K562 (cell line): ENCODE data around the gene ATP6V0A1. TPM values are rescaled to one million over a fixed set of nuclear protein-coding genes. Genes with fewer than 3 reads are reported as not detected.

Experiments used
- CREB3L1 ChIP-seq: fragments of 450-650 bp; IDR thresholded peaks from 2 replicates; pipeline ENCODE4 v1.6.1; 2014; ENCODE audit warnings: low read depth, mild to moderate bottlenecking, moderate library complexity, borderline replicate concordance
- FOS ChIP-seq: IDR thresholded peaks from 3 replicates; pipeline ENCODE4 v1.6.1; 2011; ENCODE audit not compliant: insufficient read length; ENCODE audit errors: extremely low read depth
- FOSL1 ChIP-seq: fragments of 200-800 bp; sonication (Bioruptor generic); conservative IDR thresholded peaks from 2 replicates; pipeline ENCODE4 v1.6.1; 2016; ENCODE audit warnings: missing genetic modification characterization, missing compliant biosample characterization
- HOMEZ ChIP-seq: fragments of 250-450 bp; sonication (Bioruptor Pico); IDR thresholded peaks from 2 replicates; pipeline ENCODE4 v1.4.0; 2020; ENCODE audit warnings: mild to moderate bottlenecking, moderate library complexity
- MECOM ChIP-seq: fragments of 250-450 bp; sonication (Bioruptor Pico); IDR thresholded peaks from 2 replicates; pipeline ENCODE4 v1.8.0; 2022; ENCODE audit warnings: inconsistent platforms
- MEF2D ChIP-seq: conservative IDR thresholded peaks from 2 replicates; pipeline ENCODE4 v1.6.1; 2016; ENCODE audit warnings: low read depth, missing genetic modification characterization, missing compliant biosample characterization
- RHOXF2B ChIP-seq: fragments of 250-450 bp; sonication (Bioruptor Pico); conservative IDR thresholded peaks from 2 replicates; pipeline ENCODE4 v1.5.1; 2021
- RNF2 ChIP-seq: sonication (generic); IDR thresholded peaks from 2 replicates; pipeline ENCODE4 v1.6.1; 2016
- ZC3H11A ChIP-seq: IDR thresholded peaks from 2 replicates; pipeline ENCODE4 v1.6.1; 2012; ENCODE audit warnings: low read depth, low read length, improper control_type of control experiment
- ZNF609 ChIP-seq: sonication (generic); formaldehyde crosslinking; IDR thresholded peaks from 2 replicates; pipeline ENCODE4 v1.8.1; 2023; ENCODE audit warnings: missing genetic modification reagents, mild to moderate bottlenecking, borderline replicate concordance
- ZNF79 ChIP-seq: fragments of 250-450 bp; sonication (Bioruptor Pico); IDR thresholded peaks from 2 replicates; pipeline ENCODE4 v1.4.0; 2020; ENCODE audit warnings: low read depth, mild to moderate bottlenecking, moderate library complexity
- polyA plus RNA-seq, 8 experiments: library from polyadenylated mRNA; depleted of rRNA in 4 of 8; stranded (reverse) in 5 of 8; unstranded in 3 of 8; fragments of >200 nt; fragmentation: Nextera tagmentation in 2 of 8; fragmentation: Illumina TruSeq in 1 of 8; extraction: Ambion mirVana in 2 of 8; extraction: Trizol in 1 of 8; gene quantifications; 2 replicates each; pipeline versions ENCODE4 v1.2.1 to v1.2.3, GENCODE V29; 2011 to 2014; ENCODE audit warnings: inconsistent platforms in 1 of 8, missing spikeins in 1 of 8
- total RNA-seq, 7 experiments: library from RNA; depleted of rRNA in 6 of 7; stranded (reverse); fragments of >200 nt in 6 of 7; fragmentation: Illumina TruSeq in 2 of 7; extraction: Trizol in 2 of 7; gene quantifications; 2 replicates each; pipeline versions ENCODE4 v1.2.1 to v1.2.3, GENCODE V29; 2011 to 2021; ENCODE audit warnings: low replicate concordance in 1 of 7
- TF ChIP-seq, protein P1 (sequence below): sonication (generic); formaldehyde crosslinking; IDR thresholded peaks from 2 replicates; pipeline ENCODE4 v1.8.1; 2023; ENCODE audit warnings: mild to moderate bottlenecking, missing genetic modification reagents
- TF ChIP-seq, protein P2 (sequence below), 2 experiments: fragments of 450-650 bp; IDR thresholded peaks; 2 replicates each; pipeline ENCODE4 v1.6.1; 2018; ENCODE audit warnings: mild to moderate bottlenecking in 2 of 2, low read depth in 1 of 2; ENCODE audit not compliant: partially characterized antibody in 2 of 2

ATP6V0A1 gene
- total and polyA plus RNA-seq, 9 of the 15 experiments (the other 6 are each of a cell fraction or from before 2014, with no cell fraction given), result 11.8 to 158 (median 75.5) TPM

DNA sequence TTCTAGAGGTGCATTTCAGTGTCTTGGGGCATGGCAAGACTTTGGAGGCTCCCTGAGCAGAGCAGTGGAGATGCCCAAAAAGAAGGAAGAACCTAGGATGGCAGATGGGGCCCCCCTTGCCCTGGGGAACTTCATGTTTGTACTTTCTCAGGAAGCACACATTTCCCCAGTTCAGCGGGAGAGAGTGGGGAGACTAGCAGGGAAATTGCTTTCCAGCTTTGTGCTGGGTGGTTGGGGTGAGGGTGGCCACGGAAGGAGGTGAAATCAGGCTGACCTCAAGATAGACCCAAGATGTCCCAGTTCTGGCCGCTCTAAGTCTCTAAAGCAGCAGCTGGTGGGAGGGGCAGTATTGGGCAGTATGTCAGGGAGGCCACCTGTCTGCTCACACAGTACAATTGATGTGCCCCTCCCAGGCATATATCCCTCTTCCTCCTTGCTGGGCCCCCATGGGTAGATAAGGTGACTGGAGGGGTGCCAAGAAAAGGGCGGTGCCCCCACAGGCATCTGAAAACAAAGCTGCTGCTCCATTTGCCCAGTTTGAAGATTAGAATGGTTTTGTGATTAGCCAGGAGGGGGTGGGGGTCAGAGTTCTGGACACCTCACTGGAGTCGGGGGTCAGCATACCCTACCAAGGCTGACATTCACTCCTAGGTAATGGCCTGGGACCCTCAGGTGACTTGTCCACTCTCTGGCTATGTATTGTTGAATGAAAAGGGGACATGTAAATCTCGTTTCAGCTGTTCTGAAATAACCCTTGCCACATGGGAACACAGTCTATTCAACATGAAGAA is 60.3 kb downstream of the ATP6V0A1 start (continued):
- TF ChIP-seq, protein P1, sequence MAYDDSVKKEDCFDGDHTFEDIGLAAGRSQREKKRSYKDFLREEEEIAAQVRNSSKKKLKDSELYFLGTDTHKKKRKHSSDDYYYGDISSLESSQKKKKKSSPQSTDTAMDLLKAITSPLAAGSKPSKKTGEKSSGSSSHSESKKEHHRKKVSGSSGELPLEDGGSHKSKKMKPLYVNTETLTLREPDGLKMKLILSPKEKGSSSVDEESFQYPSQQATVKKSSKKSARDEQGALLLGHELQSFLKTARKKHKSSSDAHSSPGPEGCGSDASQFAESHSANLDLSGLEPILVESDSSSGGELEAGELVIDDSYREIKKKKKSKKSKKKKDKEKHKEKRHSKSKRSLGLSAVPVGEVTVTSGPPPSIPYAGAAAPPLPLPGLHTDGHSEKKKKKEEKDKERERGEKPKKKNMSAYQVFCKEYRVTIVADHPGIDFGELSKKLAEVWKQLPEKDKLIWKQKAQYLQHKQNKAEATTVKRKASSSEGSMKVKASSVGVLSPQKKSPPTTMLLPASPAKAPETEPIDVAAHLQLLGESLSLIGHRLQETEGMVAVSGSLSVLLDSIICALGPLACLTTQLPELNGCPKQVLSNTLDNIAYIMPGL (CRISPR knock-in tag), result no peak
- TF ChIP-seq ZC3H11A, result no peak
- TF ChIP-seq, protein P2, sequence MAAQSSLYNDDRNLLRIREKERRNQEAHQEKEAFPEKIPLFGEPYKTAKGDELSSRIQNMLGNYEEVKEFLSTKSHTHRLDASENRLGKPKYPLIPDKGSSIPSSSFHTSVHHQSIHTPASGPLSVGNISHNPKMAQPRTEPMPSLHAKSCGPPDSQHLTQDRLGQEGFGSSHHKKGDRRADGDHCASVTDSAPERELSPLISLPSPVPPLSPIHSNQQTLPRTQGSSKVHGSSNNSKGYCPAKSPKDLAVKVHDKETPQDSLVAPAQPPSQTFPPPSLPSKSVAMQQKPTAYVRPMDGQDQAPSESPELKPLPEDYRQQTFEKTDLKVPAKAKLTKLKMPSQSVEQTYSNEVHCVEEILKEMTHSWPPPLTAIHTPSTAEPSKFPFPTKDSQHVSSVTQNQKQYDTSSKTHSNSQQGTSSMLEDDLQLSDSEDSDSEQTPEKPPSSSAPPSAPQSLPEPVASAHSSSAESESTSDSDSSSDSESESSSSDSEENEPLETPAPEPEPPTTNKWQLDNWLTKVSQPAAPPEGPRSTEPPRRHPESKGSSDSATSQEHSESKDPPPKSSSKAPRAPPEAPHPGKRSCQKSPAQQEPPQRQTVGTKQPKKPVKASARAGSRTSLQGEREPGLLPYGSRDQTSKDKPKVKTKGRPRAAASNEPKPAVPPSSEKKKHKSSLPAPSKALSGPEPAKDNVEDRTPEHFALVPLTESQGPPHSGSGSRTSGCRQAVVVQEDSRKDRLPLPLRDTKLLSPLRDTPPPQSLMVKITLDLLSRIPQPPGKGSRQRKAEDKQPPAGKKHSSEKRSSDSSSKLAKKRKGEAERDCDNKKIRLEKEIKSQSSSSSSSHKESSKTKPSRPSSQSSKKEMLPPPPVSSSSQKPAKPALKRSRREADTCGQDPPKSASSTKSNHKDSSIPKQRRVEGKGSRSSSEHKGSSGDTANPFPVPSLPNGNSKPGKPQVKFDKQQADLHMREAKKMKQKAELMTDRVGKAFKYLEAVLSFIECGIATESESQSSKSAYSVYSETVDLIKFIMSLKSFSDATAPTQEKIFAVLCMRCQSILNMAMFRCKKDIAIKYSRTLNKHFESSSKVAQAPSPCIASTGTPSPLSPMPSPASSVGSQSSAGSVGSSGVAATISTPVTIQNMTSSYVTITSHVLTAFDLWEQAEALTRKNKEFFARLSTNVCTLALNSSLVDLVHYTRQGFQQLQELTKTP (IDR thresholded peaks at IDR 0.05; ENCODE audit: low read depth in 1 of 2, partially characterized antibody in 2 of 2), result no peak
- no peak for TF ChIP-seq ZNF79 (CRISPR knock-in tag)
- TF ChIP-seq FOSL1 (tag), result peak; percentile 69
- no peak for TF ChIP-seq RHOXF2B (CRISPR knock-in tag)
- TF ChIP-seq FOS, result no peak
- no peak for TF ChIP-seq HOMEZ
- no peak for TF ChIP-seq MECOM
- no peak for TF ChIP-seq ZNF609 (CRISPR knock-in tag)
- no peak for TF ChIP-seq CREB3L1
- peak; percentile 81 for TF ChIP-seq RNF2
- TF ChIP-seq MEF2D (tag), result no peak
